ENCODE data around the gene TDRD12.

- no peak for TF ChIP-seq CTCF (IDR thresholded peaks at IDR 0.05)
- TF ChIP-seq POLR2A (IDR thresholded peaks at IDR 0.05), result no peak
These were observed 118.0 kb downstream of the TDRD12 start for GRCh38 chr19:32837531-32837930.

Measured in body of pancreas (tissue), 4 donors.